Hematopoietic multipotent progenitor cell treated with erythropoietin and hydrocortisone succinate and interleukin-3 and kit ligand, for 4 days (in vitro differentiated cells): ENCODE measurements around the gene TAOK3.
"Not testable (repeated sequence)": the region's sequence is repeated elsewhere in the genome, so short reads cannot be mapped to it uniquely, and the experiment has no call there.

Experiments used
- DNase-seq: peaks from one replicate; pipeline ENCODE4 v3.0.0-alpha.2; 2015

TAOK3 gene

DNA sequence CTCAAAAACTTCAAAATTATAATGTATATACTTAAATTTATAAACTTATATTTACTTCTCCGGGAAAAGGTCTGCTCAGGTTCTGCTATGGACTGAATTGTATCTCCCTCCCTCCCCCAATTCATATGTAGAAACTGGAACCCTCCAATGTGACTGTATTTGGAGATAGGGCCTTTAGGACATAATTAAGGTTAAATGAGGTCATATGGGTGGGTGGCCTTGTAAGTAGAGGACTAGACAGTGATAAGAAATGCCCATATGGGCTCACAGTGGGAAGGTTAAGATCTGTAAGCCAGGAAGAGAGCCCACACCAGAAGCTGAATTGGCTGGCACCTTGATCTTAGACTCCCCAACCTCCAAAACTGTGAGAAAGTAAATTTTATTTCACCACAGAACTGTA, 84.5 kb downstream of the TAOK3 start:
- DNase-seq, result peak; percentile 84

GRCh38 chr12:118287728-118288127, 85.0 kb downstream of the TAOK3 start:
- DNase-seq, result no peak

GRCh38 chr12:118282767-118283166, 89.9 kb downstream of the TAOK3 start:
- DNase-seq, result no peak

- not testable (repeated sequence) for DNase-seq
These were observed 94.4 kb downstream of the TAOK3 start for GRCh38 chr12:118278288-118278687.

- peak; percentile 35 for DNase-seq
These were observed 98.6 kb downstream of the TAOK3 start for GRCh38 chr12:118274066-118274465.

GRCh38 chr12:118271770-118272417, 100.8 kb downstream of the TAOK3 start:
- no peak for DNase-seq

GRCh38 chr12:118271183-118271582, 101.5 kb downstream of the TAOK3 start:
- no peak for DNase-seq

DNA sequence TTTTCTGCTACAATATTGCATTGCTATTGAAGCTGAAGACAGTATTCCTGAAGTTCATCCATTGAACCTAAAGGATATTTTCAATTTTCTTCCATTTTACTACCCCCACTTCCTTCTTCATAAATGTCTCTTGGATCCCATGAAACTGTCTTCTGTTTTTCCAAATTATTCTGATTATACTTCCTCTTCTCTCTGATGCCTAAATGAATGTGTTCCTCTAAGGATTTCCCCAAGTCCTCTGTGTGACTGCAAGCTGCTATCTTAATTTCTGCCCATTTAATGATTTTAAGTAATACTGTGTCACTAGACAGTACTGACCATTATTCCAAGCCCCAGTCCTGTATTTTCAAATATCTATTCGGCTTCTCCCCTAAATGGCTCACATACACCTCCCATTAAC, 102.9 kb downstream of the TAOK3 start:
- DNase-seq, result no peak

DNA sequence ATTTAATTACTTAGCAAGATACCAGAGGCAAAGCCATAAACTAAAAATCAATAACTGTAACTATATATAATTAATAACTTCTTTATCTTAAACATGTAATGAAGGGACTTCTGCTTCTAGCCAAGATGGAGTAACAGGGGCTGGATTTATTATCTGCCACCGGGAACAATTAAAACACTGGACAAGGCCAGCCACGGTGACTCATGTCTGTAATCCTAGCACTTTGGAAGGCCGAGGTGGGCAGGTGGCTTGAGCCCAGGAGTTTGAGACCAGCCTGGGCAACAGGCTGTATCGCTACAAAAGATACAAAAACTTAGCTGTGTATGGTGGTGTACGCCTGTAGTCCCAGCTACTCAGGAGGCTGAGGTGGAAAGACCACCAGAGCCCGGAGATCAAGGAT, 113.6 kb downstream of the TAOK3 start:
- no peak for DNase-seq

DNA sequence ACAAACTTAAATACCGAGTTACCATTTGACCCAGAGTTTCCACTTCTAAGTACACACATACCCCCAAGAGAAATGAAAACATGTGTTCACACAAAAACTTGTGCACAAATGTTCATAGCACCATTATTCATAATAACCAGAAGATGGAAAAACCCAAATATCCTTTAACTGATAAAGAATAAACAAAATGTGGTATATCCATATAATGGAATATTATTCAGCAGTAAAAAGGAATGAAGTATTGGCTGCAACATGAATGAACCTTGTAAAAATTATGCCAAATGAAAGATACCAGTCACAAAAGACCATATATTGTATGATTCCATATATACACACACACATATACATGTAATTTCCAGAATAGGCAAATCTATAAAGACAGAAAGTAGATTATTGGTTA, 116.4 kb downstream of the TAOK3 start:
- DNase-seq, result no peak

GRCh38 chr12:118249547-118249946, 123.2 kb downstream of the TAOK3 start:
- DNase-seq, result no peak

- not testable (repeated sequence) for DNase-seq
These were observed 126.8 kb downstream of the TAOK3 start for GRCh38 chr12:118245886-118246285.

DNA sequence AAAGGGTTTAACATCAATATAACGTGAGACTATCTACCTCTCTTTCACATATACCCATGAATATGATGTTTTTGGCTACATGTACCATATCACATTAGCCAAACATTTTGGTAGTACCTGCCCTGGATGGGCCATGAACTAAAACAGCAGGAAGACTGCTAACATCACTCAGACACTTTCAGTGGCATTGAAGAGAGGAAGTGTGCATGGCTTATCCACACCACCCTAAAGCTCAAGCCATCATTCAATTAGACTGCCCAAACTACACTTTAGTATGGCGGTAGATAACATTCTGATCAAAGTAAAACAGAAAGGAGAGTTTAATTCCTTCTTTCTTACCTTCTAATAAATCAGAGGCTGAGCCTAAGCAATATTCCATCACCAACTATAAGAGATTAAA, 133.8 kb downstream of the TAOK3 start:
- DNase-seq, result peak; percentile 10

DNA sequence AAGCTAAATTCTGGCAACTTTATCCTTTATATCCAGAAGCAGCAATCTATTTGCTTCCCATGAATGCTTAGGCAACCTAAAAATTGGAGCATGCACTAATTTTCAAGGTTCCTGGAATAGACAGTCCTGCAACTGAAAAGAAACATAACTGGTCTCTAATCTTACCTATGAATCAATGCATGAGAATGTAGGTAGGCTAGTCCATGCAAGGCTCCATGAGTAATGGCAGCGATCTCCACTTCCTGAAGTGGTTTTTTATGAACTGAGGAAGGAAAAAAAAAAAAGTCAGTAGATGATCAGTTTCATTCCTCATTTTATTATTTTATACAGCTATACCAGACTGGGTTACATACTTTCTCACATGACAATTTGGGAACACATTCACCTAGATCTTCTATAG, 134.8 kb downstream of the TAOK3 start:
- DNase-seq, result no peak

- DNase-seq, result peak; percentile 69
These were observed 135.5 kb downstream of the TAOK3 start for GRCh38 chr12:118237052-118237665.

- DNase-seq, result no peak
These were observed 152.0 kb downstream of the TAOK3 start for GRCh38 chr12:118220702-118221101.

DNA sequence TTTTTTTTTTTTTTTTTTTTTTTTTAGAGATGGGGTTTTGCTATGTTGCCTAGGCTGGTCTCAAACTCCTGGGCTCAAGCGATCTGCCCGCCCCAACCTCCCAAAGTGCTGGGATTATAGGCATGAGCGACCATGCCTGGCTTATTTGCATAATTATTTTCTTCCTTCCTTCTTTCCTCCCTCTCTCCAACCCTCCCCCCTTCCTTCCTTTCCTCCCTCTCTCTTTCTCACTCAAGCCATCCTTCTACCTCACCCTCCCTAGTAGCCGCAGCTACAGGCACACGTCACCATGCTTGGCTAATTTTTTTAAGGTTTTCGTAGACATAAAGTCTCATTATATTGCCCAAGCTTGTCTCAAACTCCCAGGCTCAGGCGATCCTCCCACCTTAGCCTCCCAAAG, 152.9 kb downstream of the TAOK3 start:
- no peak for DNase-seq

DNA sequence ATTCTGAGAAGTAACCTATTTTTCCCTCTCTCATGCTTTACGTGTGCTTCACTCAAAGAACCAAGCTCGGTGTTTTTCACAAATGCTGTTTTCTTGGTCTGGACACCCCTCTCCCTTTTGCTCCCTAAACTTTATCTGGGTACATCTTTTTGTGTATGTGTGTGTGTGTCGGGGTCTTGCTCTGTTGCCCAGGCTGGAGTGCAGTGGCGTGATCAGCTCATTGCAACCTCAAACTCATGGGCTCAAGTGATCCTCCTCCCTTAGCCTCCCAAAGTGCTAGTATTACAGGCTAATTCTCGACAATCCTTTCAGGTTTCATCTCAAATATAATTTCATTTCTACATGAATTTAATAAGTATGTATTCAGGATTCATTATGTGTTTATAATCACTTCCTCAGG, 153.6 kb downstream of the TAOK3 start:
- DNase-seq, result no peak

GRCh38 chr12:118213452-118213851, 159.3 kb downstream of the TAOK3 start:
- no peak for DNase-seq

DNA sequence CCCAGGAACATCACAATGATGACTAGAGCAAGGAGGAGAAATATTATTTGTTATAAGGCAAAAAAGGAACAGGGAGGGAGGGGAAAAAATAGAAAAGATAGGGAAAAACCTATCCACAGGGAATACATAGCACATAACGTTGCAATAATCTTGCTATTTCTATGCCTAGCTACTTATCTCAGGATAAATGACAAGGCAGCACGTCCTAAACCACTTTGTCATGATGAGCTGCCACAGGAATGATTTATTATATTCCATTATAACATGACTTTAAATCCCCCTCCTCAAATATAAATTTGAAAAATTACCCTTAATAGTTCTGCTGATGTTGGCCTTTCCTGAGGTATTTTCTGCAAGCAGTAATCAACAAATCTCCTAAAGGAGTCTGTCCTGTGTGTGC, 160.1 kb downstream of the TAOK3 start:
- no peak for DNase-seq

DNA sequence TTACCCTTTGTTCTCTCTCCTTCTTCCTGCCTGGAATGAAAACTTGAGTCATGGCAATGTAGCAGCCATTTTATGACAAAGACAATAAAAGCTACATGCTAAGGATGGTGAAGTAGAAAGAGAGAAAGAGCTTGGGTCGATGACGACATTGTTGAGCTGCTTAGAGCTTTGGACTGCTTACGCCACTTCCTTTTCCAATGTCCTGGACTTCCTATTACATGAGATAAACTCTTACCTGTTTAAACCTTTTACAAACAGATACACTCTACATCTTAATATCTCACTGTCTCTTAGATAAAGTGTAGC, 166.6 kb downstream of the TAOK3 start:
- DNase-seq, result no peak

- DNase-seq, result no peak
These were observed 178.7 kb downstream of the TAOK3 start for GRCh38 chr12:118193958-118194357.

- DNase-seq, result no peak
These were observed 179.2 kb downstream of the TAOK3 start for GRCh38 chr12:118193477-118193876.

DNA sequence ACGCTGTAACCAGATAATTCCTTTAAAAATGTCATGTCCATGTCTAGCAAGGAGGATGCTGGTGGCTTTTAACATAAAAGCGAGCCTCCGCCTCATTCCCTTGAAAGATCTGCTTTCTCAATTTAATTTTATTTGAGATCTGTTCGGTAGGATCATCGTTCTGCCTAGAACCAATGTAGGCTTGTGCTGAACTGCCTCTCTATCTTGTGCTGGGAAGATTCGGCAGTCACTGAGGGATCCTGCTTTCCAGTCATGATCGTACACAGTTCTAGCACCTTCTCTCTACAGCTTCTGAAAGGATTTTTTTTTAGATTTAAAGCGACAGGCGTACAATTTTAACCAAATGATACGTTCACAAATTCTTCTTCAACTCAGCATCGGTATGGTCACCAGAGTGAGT, 182.4 kb downstream of the TAOK3 start:
- DNase-seq, result no peak

GRCh38 chr12:118189741-118190191, 182.9 kb downstream of the TAOK3 start:
- no peak for DNase-seq
